Panc1 (cell line): ENCODE measurements around the gene WASF1.

ENCODE experiments used
- CTCF ChIP-seq: fragments of 450-650 bp; IDR thresholded peaks from 2 replicates; pipeline ENCODE4 v1.5.1; 2017; ENCODE audit warnings: mild to moderate bottlenecking
- POLR2AphosphoS5 ChIP-seq: IDR thresholded peaks from 2 replicates; pipeline ENCODE4 v1.6.1; 2012; ENCODE audit warnings: mild to moderate bottlenecking, low read depth, low read length, moderate library complexity
- REST ChIP-seq, 2 experiments: IDR thresholded peaks; 2 replicates each; pipeline ENCODE4 v1.6.1; 2011 to 2012; ENCODE audit warnings: low read depth in 2 of 2, control low read depth in 1 of 2, low read length in 1 of 2, mild to moderate bottlenecking in 1 of 2, moderate library complexity in 1 of 2; ENCODE audit not compliant: insufficient read depth in 1 of 2
- SIN3A ChIP-seq: IDR thresholded peaks from 2 replicates; pipeline ENCODE4 v1.6.1; 2012; ENCODE audit warnings: low read depth, mild to moderate bottlenecking, low read length, moderate library complexity, borderline replicate concordance; ENCODE audit not compliant: insufficient read depth
- TCF7L2 ChIP-seq: IDR thresholded peaks from 2 replicates; pipeline ENCODE4 v1.6.1; 2011; ENCODE audit warnings: mild to moderate bottlenecking, low read depth, low read length, inconsistent platforms

DNA sequence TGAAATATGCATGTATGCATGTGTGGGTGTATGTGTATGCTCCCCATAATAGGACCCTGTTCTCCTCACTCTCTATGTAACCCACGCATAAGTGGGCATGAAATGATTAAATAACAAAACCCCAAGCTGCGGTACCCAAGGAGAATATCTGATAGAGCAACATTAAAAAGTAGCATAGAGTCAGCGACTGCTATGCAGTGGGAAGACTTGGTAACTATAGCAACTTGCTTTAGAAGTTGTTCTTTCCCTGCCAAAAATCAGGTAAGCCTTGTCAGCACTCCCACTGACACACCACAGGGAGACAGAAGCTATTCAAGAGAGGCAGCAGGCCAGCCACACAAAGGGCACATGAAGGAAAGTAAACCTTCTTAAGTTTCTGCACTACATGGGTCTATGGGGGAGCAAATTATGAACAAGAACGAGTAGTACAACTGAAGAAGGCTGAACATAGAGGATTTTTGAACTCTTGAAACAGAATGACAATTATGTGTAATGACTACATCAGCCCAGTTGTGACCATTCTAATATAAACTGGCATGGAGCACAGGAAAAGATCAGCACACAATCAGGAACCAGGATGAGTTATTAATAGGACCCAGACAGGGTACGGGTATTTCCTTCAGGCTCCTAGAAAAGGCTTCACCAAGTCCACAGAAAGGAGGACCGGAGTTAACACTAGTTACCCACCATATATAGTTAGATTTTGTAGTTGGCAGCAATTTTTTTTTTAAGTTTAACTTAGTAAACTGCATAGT, 111.5 kb downstream of the WASF1 start:
- TF ChIP-seq CTCF: no peak
- TF ChIP-seq POLR2AphosphoS5: no peak
- no peak for TF ChIP-seq REST (IDR thresholded peaks at IDR 0.05; ENCODE audit: insufficient read depth in 1 of 2, low read depth in 2 of 2, low read length in 1 of 2)
- no peak for TF ChIP-seq SIN3A
- TF ChIP-seq TCF7L2: no peak
